Endothelial cell of umbilical vein (primary cell): ENCODE results near the gene ORMDL3. TPM values are rescaled to one million over a fixed set of nuclear protein-coding genes. Genes with fewer than 3 reads are reported as not detected.

ENCODE experiments used
- BruUV-seq: library from RNA; stranded (reverse); fragments of 400-500 nt; replicated peaks from 2 replicates; lab custom pipeline; 2021; lab: Mats Ljungman, UMichigan
- CTCF ChIA-PET: fragments of 300-600, 350-600 bp; sonication (Branson Sonifier 250); formaldehyde crosslinking; loops from one replicate; lab custom pipeline; 2021; ENCODE audit warnings: antibody characterized with exemption, inconsistent platforms; lab: Charles Lee
- POLR2A ChIA-PET: fragments of 300-600, 350-600 bp; sonication (Branson Sonifier 250); formaldehyde crosslinking; loops from one replicate; lab custom pipeline; 2021; ENCODE audit warnings: antibody characterized with exemption, inconsistent platforms; lab: Charles Lee
- DNase-seq: peaks from one replicate; pipeline ENCODE4 v3.0.0-alpha.2; 2011; ENCODE audit warnings: low read depth, low spot score
- FAIRE-seq: peaks from 2 replicates; lab custom pipeline; 2011; peaks lifted over from hg19 to GRCh38; lab: Jason Lieb, UNC
- H2AFZ ChIP-seq: 2 replicates; pipeline ENCODE4 v1.6.0; 2012; ENCODE audit warnings: low read depth, low read length, control low read depth, inconsistent platforms
- H3K27ac ChIP-seq: 2 replicates; pipeline ENCODE4 v1.5.1; 2011; ENCODE audit warnings: low read depth, mild to moderate bottlenecking, control low read depth, low read length, moderate library complexity; ENCODE audit not compliant: insufficient read depth
- H3K27me3 ChIP-seq, 2 experiments: 2 replicates each; pipeline versions ENCODE4 v1.6.0 to v1.6.1; 2011; ENCODE audit warnings: low read length in 2 of 2, mixed read lengths in 1 of 2; ENCODE audit not compliant: control insufficient read depth in 2 of 2, insufficient read depth in 2 of 2
- H3K36me3 ChIP-seq, 2 experiments: 2 replicates in 1 of 2; 3 replicates in 1 of 2; pipeline ENCODE4 v1.5.1; 2011; ENCODE audit warnings: low read length in 2 of 2, mild to moderate bottlenecking in 1 of 2, moderate library complexity in 1 of 2; ENCODE audit not compliant: control insufficient read depth in 2 of 2, insufficient read depth in 2 of 2; ENCODE audit errors: extremely low read depth in 1 of 2
- H3K4me1 ChIP-seq: 3 replicates; pipeline ENCODE4 v1.5.1; 2011; ENCODE audit warnings: mild to moderate bottlenecking, low read length; ENCODE audit not compliant: control insufficient read depth, insufficient read depth; ENCODE audit errors: extremely low read depth
- H3K4me2 ChIP-seq: 2 replicates; pipeline ENCODE4 v1.6.1; 2011; ENCODE audit warnings: low read length, control low read depth, mixed read lengths; ENCODE audit not compliant: insufficient read depth
- H3K4me3 ChIP-seq, 3 experiments: fragments of 200-600 bp in 1 of 3; sonication (generic), shearing (Covaris generic) in 1 of 3; replicated peaks in 1 of 3; 2 replicates each; pipeline ENCODE4 v1.5.1; 2011 to 2016; ENCODE audit warnings: control low read depth in 3 of 3, low read length in 3 of 3, mild to moderate bottlenecking in 2 of 3, inconsistent platforms in 1 of 3, low read depth in 1 of 3, moderate library complexity in 1 of 3; ENCODE audit not compliant: insufficient read depth in 1 of 3
- H3K79me2 ChIP-seq: 2 replicates; pipeline ENCODE4 v1.6.0; 2012; ENCODE audit warnings: low read length, inconsistent platforms; ENCODE audit not compliant: control insufficient read depth, insufficient read depth
- H3K9ac ChIP-seq: replicated peaks from 2 replicates; pipeline ENCODE3; 2011; ENCODE audit warnings: low read length, control low read depth; ENCODE audit not compliant: insufficient read depth; ENCODE audit errors: extremely low read depth
- H3K9me1 ChIP-seq: replicated peaks from 3 replicates; pipeline ENCODE4 v1.6.0; 2011; ENCODE audit warnings: mild to moderate bottlenecking, low read length; ENCODE audit not compliant: control insufficient read depth, insufficient read depth; ENCODE audit errors: extremely low read depth
- H3K9me3 ChIP-seq: replicated peaks from 2 replicates; pipeline ENCODE4 v1.5.1; 2012; ENCODE audit warnings: low read length, inconsistent platforms; ENCODE audit not compliant: control insufficient read depth, insufficient read depth
- H4K20me1 ChIP-seq: replicated peaks from 2 replicates; pipeline ENCODE3; 2011; ENCODE audit warnings: mild to moderate bottlenecking, low read length; ENCODE audit not compliant: control insufficient read depth, insufficient read depth; ENCODE audit errors: extremely low read depth
- EZH2 ChIP-seq: IDR thresholded peaks from 2 replicates; pipeline ENCODE4 v1.6.1; 2012; ENCODE audit warnings: borderline replicate concordance, low read depth, mild to moderate bottlenecking, moderate library complexity, low read length, inconsistent platforms; ENCODE audit not compliant: severe bottlenecking
- FOS ChIP-seq: IDR thresholded peaks from 2 replicates; pipeline ENCODE4 v1.6.1; 2011; ENCODE audit warnings: mild to moderate bottlenecking, low read length, moderate library complexity, borderline replicate concordance; ENCODE audit not compliant: insufficient read depth
- GATA2 ChIP-seq: IDR thresholded peaks from 2 replicates; pipeline ENCODE4 v1.7.0; 2011; ENCODE audit warnings: low read depth, mild to moderate bottlenecking, moderate library complexity, mixed read lengths, low read length; ENCODE audit not compliant: insufficient read length, insufficient read depth
- JUN ChIP-seq: IDR thresholded peaks from 2 replicates; pipeline ENCODE4 v1.6.1; 2011; ENCODE audit warnings: borderline replicate concordance, low read depth; ENCODE audit not compliant: insufficient read length, insufficient read depth
- MYC ChIP-seq: IDR thresholded peaks from one replicate; pipeline ENCODE4 v1.6.1; 2011; ENCODE audit warnings: mild to moderate bottlenecking, low read depth, low read length
- POLR2A ChIP-seq: IDR thresholded peaks from 2 replicates; pipeline ENCODE4 v1.6.1; 2012; ENCODE audit warnings: low read depth, mild to moderate bottlenecking, control low read depth, low read length
- dilution Hi-C: fragments of 300-500 bp; cut with MboI; formaldehyde crosslinking; loops from one replicate; pipeline ENCODE4 v1.15.0; 2019; ENCODE audit warnings: low sequenced_read_pairs; ENCODE audit not compliant: extremely low pct_ligation_motif_present
- intact Hi-C: fragments of 100-400 bp; cut with micrococcal nuclease; formaldehyde crosslinking; loops from one replicate; pipeline ENCODE4 v1.10.0; 2022
- polyA plus RNA-seq, 4 experiments: library from polyadenylated mRNA; depleted of rRNA in 3 of 4; stranded (reverse) in 3 of 4; unstranded in 1 of 4; fragments of >200 nt; gene quantifications; 2 replicates each; pipeline versions ENCODE4 v1.2.1 to v1.2.3, GENCODE V29; 2011 to 2012; ENCODE audit warnings: missing spikeins in 1 of 4
- total RNA-seq: library from RNA; stranded (reverse); gene quantifications from 2 replicates; pipeline ENCODE4 v1.2.3, GENCODE V29; 2021
- TF ChIP-seq, protein P1 (sequence below), 2 donors: IDR thresholded peaks; 1 replicate in 1 of 2; 2 replicates in 1 of 2; pipeline ENCODE4 v1.5.1; 2011; ENCODE audit warnings: low read length in 2 of 2, mild to moderate bottlenecking in 2 of 2, moderate library complexity in 2 of 2, control low read depth in 1 of 2, inconsistent platforms in 1 of 2, low read depth in 1 of 2; ENCODE audit not compliant: insufficient read depth in 1 of 2; ENCODE audit errors: extremely low read depth in 1 of 2

The ORMDL3 gene
- total and polyA plus RNA-seq, 2 donors (not counting 3 experiments of a cell fraction or from before 2014, with no cell fraction given): 29.8 to 49.8 TPM

- H3K4me2 ChIP-seq: no peak overlapping the region
- no peaks in the 10 kb centered on the region for H4K20me1 ChIP-seq
- BruUV-seq: no TSS peak
- dilution Hi-C loops (no loop called here), intact Hi-C loops (no loop called here)
- no peaks in the 10 kb centered on the region for H3K36me3 ChIP-seq
- H3K9me1 ChIP-seq: no peaks in the 10 kb centered on the region
- H3K4me1 ChIP-seq: peaks cover 5% of the 10 kb centered on the region
- TF ChIP-seq GATA2: no peak
- TF ChIP-seq, protein P1, sequence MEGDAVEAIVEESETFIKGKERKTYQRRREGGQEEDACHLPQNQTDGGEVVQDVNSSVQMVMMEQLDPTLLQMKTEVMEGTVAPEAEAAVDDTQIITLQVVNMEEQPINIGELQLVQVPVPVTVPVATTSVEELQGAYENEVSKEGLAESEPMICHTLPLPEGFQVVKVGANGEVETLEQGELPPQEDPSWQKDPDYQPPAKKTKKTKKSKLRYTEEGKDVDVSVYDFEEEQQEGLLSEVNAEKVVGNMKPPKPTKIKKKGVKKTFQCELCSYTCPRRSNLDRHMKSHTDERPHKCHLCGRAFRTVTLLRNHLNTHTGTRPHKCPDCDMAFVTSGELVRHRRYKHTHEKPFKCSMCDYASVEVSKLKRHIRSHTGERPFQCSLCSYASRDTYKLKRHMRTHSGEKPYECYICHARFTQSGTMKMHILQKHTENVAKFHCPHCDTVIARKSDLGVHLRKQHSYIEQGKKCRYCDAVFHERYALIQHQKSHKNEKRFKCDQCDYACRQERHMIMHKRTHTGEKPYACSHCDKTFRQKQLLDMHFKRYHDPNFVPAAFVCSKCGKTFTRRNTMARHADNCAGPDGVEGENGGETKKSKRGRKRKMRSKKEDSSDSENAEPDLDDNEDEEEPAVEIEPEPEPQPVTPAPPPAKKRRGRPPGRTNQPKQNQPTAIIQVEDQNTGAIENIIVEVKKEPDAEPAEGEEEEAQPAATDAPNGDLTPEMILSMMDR (IDR thresholded peaks at IDR 0.05; ENCODE audit: extremely low read depth in 1 of 2, insufficient read depth in 1 of 2, low read depth in 1 of 2, low read length in 2 of 2): no peak
- no peak for TF ChIP-seq MYC
- no peak for TF ChIP-seq POLR2A
- no peak for TF ChIP-seq EZH2
- no peak for TF ChIP-seq FOS
- no peak for TF ChIP-seq JUN
- no peak for DNase-seq
- no peaks in the 10 kb centered on the region for H3K79me2 ChIP-seq
- H3K27ac ChIP-seq: no peak overlapping the region
- POLR2A ChIA-PET: no interaction called here
- H3K9me3 ChIP-seq: no peaks in the 10 kb centered on the region
- H3K4me3 ChIP-seq: no peak overlapping the region
- H2AFZ ChIP-seq: no peak overlapping the region
- H3K9ac ChIP-seq: no peak overlapping the region
- FAIRE-seq: no peak
- CTCF ChIA-PET: no interaction called here
- peaks cover 0 to 2% of the 10 kb centered on the region in 2 experiments for H3K27me3 ChIP-seq
Measured at GRCh38 chr17:39937447-39937846, 10.0 kb upstream of the ORMDL3 start.
